Muscle of back (tissue), 11 donors: ENCODE measurements around the gene FAM216A. TPM values are rescaled to one million over a fixed set of nuclear protein-coding genes. Genes with fewer than 3 reads are reported as not detected.
"Not testable (repeated sequence)": the region's sequence is repeated elsewhere in the genome, so short reads cannot be mapped to it uniquely, and the experiment has no call there.

Experiments
- DNase-seq, 3 donors: peaks; one replicate each; pipeline versions ENCODE4 v3.0.0 to v3.0.0-alpha.2; 2013
- polyA plus RNA-seq, 10 donors: library from polyadenylated mRNA; unstranded; fragments of 120-200 nt; gene quantifications; one replicate each; pipeline ENCODE4 v1.2.1, GENCODE V29; 2013; ENCODE audit not compliant: insufficient read length in 10 of 10

Gene FAM216A
- polyA plus RNA-seq, 10 donors = 14.3 to 23.3 (median 16.5) TPM

DNA sequence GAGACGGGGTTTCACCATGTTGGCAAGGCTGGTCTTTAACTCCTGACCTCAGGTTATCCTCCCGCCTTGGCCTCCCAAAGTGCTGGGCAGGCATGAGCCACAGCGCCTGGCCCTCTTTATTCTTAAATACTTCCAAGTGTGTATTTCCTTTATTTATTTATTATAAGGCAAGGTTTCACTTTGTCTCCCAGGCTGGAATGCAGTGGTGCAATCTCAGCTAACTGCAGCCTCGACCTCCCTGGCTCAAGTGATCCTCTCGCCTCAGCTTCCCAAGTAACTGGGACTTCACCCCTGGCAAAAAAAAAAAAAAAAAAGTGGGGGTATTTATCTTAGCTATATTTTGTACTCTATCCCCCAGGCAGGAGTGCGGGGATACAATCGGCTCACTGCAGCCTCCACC, 6.8 kb downstream of the FAM216A start:
- DNase-seq = no peak

DNA sequence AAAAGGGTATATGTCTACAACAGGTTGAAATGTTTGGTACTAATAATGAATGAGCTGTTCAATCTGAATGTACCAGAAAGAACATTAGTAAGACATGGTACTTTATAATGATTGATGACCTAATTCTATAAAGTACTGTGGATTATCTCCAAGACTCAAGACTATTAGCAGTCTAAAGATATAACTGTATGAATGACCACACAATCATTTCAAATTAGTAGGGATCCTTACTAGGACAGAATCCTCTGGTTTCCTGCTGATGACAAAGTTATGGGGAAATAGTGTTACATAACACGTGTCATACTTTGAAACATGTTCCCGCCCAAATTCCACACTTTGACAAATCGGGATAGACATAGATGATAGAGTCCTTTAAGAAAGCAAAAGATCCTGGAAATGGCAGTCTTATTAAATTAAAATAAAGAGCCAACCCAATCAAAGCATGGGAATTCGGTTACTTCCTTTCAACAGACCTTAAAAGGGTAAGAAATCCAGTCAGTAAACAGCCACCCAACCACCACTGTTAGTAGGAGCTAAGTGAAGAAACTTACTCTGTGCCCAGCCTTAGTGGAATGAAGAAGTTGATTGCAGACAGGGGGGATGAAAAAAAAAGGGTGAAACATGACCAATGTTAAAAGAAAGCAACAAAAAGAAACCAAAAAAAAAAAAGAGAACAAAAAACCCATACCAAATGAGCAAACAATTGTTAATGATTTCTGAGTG, 30.5 kb downstream of the FAM216A start:
- no peak for DNase-seq

DNA sequence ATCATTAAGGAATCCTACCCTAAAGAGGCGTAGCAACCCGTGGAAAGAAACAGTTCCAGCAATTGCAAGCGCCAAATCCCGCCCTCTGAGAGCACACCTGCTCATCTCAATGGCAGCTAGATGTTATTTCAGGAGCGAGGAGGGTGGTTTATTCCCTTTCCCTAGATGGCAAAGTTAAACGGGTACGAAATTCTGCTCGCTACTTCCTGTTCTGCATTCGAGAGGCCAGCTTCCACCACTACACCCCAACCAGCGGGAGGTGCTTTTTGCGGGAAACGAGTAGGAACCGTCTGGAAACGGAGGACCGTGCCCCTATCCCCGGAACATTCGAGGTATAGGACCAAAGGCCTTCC, 32.7 kb downstream of the FAM216A start:
- DNase-seq = peak in 1 of 3 donors; percentile 33

DNA sequence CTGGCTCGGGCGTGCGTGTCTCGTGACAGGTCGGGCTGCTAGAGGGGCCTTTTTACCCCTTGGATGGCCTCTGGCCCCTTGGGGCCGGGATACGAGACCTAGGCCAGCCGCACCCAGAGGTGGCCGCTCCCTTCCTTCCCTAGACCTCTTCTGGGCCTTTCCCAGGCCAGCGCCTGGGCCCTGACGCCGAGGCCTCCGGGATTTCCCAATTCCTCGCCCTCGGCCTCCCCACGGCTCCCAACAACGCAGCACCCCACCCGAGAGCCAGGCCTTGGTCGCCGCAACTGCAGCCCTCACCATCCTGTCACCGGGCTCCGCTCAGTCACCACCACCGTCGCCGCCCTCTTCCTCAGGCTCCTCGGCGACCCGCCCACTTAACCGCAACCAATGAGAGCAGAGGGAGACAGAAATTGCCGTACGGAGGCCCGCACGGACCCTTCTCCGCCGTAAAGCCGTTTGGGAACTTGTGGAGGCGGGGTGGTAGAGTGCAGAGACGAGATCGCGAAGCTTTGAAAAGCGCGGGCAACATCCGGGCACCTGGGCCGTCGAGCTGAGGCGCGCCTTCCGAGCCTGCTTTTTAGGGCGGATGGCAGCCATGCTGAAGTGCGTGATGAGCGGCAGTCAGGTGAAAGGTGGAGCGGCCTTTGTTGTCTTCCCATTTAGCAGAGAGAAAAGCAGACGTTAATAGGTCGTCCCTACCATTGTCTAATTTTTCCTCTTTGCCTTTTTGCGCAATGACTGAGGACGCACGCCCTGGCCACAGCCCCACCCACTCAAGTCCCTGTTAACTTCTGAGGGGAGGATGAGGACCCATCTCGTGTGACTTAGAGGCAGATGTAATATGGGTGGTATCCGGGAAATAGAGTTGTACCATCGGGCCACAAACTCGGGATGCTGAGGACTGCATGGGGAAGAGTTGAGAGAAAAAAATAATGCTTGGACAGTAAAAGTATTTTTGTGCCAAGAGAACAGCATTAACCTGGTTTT, 33.4 kb downstream of the FAM216A start, which contains the start of the genes RAD9B and VPS29:
Gene RAD9B, plus strand, starts transcription at position 580 of the 987 bp plus-strand sequence. Its CDS starts 7 bp downstream, at position 587.
Gene VPS29, minus strand, starts transcription at position 360 of the 987 bp plus-strand sequence. Its CDS starts 60 bp downstream, at position 300.
- peak; percentile 98 to 99 (median 98) for DNase-seq

DNA sequence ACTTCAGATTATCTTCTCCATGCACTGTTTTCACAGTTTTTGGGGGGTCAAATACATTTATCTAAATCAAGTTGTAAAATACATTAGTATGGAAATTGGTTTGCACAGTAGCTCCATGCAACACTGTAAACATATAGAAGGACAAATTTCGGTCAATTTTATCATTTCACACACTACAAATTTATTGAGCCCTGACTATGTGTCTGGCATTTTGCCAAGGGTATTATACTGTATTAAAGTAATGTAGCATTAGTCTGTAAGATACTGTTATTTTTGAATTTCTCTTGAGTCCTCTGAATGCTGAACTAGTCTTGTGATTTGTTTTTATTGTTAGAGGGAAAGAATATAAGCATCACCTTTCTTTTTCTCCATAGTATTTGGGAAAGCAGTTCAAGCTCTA, 34.8 kb downstream of the FAM216A start:
- DNase-seq = peak in 1 of 3 donors; percentile 10

DNA sequence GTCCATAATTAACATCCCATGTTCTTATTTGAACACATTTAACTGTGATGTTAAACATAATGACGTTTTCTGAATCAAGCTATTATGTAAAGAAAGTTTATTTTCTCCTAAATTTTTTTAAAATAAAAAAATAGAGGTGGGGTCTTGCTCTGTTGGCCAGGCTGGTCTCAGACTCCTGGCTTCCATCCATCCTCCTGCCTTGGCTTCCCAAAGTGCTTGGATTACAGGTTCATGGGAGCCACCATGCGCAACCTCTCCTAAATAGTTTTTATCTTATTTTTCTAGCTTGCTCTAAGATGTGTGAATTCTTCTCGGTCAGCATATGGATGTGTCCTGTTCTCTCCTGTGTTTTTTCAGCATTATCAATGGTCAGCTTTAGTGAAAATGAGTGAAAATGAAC, 36.7 kb downstream of the FAM216A start:
- no peak for DNase-seq

DNA sequence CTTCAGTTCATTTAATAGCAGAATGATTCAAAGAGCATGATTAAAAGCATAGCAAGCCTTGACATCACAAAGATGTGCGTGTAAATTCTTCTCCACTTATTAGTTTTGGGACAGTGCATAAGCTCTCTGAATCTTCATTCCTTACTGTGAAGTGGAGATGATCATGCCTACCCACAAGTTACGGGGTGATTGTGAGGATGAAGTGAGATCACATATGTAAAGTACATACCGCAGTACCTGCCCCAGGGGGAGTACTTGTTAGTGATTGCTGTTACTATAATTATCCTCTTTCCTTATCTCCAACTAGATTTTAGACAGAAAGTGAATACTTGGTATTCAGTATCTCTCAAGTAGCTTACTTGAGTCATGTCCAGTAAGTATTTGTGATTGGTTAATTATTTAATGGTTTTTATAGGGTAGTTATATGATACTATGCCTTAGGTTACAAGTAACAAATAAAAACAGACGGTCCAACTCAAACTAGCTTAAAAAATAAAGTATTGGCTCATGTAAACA, 39.5 kb downstream of the FAM216A start:
- DNase-seq = no peak

DNA sequence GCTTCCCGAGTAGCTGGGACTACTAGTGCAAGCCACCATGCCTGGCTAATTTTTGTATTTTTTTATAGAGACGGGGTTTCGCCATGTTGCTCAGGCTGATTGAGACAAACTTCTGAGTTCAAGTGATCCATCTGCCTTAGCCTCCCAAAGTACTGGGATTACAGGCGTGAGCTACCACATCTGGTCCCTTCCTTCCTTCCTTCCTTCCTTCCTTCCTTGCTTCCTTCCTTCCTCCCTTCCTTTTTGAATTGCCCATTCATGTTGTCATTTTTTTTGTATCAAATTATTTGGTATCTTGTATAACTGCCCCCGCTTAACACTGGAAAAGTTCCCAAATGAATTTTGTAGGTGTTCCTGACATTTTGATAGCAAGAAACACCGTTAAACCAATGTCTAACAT, 45.2 kb downstream of the FAM216A start:
- DNase-seq = no peak

DNA sequence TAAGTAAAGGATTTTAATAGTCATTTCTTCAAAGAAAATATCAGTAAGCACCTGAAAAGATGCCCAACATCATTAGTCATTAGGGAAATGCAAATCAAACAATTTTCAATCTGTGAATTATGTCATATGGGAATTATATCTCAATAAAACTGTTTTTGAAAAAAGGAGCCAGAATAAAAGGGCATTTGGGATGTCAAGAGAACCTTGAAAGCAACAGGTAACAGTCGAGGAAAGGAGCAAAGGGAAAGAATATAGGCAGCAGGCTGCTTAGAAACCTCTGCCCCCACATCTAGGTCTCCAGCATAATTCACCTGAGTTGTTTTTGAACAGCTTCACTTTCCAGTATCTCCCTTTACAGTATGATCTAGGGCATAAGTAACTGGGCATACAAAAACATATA, 45.7 kb downstream of the FAM216A start:
- no peak for DNase-seq

DNA sequence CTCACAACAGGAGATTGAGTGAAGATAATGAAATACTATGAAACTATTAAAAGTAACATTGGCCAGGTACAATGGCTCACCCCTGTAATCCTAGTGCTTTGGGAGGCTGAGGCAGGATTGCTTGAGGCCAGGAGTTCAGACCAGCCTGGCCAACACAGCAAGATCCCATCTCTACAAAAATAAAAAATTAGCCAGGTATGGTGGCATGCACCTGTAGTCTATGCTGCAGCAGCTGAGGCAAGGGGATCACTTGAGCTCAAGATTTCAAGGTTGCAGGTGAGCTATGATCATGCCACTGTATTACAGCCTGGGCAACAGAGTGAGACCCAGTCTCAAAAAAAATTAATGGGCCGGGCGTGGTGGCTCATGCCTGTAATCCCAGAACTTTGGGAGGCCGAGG, 48.4 kb downstream of the FAM216A start:
- DNase-seq = no peak

DNA sequence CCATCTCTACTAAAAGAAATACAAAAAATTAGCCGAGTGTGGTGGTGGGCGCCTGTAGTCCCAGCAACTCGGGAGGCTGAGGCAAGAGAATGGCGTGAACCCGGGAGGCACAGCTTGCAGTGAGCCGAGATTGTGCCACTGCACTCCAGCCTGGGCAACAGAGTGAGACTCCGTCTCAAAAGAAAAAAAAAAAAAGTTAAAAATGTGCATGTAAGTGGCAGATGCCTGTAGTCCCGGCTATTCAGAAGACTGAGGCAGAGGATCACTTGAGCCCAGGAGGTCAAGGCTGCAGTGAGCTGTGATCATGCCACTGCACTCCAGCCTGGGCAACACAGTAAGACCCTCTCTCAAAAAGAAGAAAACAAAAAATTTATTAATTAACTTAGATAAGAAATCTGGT, 49.4 kb downstream of the FAM216A start:
- not testable (repeated sequence) for DNase-seq

DNA sequence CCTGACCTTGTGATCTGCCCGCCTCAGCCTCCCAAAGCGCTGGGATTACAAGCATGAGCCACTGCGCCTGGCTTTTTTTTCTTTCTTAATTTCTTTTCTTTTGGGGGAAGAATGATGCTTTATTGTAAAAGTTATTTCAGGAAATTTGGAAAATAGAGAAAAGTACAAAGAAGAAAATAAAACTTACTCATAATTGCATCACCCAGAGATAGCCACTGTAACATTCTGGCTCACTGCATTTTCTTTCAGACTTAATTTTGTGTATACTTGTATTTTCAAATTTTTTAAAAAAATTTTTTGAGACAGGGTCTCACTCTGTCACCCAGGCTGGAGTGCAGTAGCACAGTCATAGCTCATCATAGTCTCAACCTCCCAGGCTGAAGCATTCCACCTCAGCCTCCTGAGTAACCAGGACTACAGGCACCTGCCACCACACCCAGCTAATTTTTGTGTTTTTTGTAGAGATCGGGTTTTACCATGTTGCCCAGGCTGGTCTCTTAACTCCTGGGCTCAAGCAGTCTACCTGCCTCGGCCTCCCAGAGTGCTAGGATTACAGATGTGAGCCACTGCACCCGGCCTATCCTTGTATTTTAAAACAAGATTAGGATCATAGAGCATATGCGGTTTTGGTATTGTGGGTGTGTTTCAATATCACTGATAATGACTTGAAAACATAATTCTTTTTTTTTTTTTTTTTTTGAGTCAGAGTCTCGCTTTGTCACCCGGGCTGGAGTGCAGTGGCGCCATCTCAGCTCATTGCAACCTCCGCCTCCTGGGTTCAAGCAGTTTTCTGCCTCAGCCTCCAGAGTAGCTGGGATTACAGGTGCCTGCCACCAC, 52.4 kb downstream of the FAM216A start:
- not testable (repeated sequence) for DNase-seq

DNA sequence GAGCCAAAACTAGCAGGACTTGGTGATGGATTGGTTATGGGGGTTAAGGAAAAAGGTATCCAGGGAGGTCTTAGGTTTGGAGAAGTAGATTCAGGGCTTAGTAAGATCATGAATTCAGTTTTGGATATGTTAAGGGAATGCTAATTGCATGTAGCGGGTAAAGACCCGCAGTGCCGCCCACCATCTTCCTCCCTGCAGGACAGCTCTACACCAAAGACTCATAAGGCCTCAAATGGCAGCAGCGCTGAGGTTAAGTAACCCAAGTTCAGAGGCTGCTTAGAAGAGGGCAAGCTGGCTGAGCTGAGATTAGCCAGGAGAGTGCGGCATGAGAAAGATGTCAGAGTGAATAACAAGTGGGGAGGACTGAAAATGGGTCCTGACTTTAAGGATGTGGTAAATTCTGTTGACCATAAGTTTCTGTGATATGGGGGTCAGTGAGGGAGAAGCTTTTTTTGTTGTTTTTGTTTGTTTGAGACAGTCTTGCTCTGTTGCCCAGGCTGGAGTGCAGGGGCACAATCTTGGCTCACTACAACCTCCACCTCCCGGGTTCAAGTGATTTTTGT, 59.7 kb downstream of the FAM216A start:
- no peak for DNase-seq

DNA sequence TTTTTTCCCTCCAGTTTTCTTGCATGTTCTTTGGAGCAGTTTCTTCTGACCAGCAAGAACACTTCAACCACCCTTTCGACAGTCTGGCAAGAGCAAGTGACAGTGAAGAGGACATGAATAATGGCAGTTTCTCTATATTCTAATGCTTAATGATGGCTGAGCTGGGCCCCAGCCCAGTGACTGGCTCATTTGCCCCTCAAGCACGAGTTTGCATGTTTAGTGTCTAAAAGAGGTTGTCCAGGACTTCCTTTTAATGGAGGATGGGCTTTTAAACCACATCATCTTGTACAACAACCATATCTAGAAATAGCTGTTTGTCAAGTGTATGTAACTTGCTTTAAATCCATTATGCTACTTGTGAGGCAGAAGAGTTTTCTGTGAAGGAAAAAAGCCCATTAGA, 61.9 kb downstream of the FAM216A start:
- no peak for DNase-seq

DNA sequence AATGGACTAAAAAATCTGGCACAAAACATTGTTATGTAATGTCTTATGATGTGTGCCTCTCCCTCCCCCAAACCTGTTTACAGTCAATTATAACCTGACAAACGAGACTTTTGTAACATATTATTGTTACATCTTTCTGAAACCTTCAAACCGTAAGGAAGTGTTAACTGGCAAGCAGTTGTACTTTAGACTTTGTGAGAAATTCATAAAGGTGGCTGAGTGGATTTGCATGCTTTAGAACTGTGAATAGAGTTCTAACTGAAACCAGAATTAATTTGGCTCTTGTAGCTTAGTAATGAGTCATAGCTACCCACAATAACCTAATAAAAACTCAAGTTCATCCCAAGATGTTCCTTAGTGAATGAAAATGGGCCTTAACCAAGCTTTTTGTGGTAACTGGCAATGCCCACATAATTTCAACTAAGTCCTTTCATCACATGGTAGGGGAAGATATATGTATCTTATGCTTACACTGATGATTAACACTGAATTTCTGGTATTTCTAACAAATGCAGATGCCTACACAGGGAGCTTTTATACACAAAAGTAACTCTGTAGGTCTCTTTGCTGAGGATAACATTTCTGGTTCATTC, 63.2 kb downstream of the FAM216A start:
- no peak for DNase-seq

DNA sequence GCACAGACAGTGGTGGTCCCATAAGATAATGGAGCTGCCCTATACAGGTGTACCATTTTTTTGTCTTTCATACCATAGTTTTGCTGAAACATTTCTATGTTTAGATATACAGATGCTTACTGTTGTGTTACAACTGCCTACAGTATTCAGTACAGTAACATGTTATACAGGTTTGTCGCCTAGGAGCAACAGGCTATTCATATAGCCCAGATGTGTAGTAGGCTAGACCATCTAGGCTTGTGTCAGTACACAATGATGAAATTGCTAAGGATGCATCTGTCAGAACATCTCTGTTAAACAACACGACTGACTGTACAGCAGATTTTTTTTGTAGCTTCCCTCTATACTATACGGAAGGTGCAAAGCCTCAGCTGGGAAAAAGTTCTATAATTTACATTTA, 64.0 kb downstream of the FAM216A start:
- DNase-seq = no peak

DNA sequence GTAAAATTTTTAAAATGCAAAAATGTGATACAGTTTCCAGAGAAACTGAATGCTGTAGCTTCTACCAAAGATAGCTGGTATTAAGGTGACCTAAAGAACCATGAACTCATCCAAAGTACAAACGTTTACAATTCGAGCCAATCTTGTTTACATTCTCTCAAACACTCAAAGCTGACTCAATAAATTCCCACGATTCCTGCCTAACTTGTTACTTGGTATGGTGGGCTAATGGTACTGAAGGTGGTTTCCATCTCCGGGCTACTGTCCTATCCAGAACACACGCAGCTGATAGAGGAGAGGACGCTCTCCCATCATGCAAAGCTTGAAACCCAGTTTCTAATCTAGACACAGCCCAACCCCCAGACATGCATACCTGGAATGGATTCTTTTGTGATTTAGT, 65.0 kb downstream of the FAM216A start:
- DNase-seq = no peak

DNA sequence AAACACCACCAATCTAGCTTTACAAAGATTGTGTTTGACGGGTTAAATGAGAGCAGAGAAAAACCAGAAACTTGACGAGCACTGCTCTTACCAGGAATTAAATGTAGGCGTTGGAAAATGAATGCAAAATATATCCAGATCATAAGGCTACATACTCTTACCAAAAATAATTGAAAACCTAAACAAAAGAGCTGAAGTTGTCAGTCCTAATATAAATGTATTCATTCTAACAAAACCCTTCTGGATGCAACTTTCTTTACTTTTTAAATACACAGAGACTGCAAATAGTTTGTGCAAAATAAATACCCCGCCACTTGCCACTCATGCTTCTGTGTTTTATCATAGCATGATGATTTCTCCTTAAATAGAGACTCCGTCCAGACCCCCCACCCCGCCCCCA, 66.2 kb downstream of the FAM216A start:
- no peak for DNase-seq

DNA sequence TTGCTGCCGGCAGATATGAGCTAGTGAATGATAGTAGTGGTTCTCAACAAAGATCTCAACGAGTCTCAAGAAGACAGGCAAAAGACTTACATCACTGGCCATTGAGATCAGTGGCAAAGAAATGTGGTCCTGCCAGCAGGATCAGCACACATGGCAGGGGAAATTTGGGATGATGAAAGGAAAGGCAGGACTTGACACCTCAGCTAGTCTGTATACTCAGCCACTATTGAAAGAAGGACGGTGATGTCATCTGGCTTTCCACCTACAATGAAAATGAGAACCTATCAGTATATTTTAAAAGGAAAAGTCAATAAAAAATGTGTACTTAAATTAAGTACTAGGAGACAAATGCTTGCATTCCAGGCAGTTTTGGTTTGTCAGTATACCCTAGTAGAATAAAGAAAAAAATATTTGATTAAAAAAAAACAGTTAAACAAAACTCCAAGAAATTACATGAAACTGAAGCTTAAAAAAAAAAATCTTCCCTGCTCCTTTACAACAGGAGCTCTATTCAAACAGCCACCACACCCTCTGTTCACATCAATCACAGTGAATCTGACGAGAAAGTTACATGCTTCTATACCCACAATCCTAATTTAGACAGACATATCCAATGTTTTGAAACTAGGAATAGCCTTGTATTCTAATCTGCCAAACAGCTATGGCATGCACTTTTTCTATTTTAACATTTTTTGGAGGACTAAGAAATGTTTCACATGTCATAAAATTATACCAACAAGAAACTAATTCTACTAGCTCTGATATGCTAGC, 68.4 kb downstream of the FAM216A start:
- no peak for DNase-seq
